ENCODE results near the gene HYOU1. TPM values are rescaled to one million over a fixed set of nuclear protein-coding genes. Genes with fewer than 3 reads are reported as not detected.

The HYOU1 gene
- total RNA-seq, 1 experiment from 2014 or later: 268 TPM

DNA sequence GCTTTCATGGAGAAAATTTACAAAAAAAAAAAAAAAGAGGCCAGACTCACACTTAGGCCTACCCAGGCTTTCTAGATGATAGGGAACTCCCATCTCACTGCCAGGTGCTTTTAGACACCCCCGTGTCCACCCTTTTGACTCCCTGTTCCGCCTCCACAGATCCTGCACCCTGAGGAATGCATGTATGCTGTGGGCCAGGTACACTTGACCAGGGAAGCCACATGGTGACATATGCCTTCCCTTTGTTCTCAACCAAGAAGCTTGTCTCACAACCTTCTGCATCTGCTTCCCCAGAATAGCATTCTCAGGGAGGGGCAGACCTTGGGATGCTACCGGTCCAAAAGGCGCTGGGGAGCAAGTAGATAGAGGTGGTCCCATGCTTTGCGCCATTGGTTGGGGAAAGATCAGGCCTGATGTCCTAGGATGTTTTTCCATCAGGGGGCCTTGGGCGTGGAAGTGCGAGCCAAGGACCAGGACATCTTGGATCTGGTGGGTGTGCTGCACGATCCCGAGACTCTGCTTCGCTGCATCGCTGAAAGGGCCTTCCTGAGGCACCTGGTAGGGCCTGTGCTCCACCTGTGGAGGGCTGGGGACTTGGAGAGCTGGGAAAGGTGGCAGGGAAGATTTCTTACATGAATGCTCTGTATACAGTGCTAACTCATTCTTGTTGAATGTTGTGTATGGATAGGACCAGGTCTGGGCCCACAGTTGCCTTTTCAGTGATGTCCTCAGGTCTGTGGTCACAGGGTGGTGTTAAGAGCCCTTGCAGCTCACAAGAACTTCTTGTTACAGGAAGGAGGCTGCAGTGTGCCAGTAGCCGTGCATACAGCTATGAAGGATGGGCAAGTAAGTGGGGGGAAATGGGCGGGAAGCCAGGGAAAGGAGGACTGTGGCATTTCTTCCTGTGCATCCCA, 35.2 kb upstream of the HYOU1 start:
- CTCF ChIA-PET: no interaction called here
- in situ Hi-C loops (cut with HindIII; ENCODE audit: low pct_unique_long_range_greater_than_20kb, low sequenced_read_pairs): no loop called here
- intact Hi-C loops (cut with micrococcal nuclease; ENCODE audit: unreplicated experiment): no loop called here

DNA sequence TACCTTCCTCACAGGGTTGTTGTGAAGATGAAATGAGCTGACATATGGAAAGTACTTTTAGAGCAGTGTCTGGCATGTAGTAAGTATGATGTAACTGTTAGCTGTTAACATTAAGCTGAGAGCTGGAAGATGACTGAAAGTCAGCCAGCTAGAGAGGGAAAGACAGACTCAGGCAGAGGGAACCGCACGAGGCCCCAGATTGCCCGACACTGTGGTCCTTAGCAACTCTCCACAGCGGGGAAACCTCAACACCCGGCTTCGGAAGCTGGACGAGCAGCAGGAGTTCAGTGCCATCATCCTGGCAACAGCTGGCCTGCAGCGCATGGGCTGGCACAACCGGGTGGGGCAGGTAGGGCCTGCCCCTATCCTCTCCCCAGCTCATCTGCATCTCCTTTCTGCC, 34.2 kb upstream of the HYOU1 start:
- Histone ChIP-seq H3K27me3 (ENCODE audit: control insufficient read depth, insufficient read depth, low read length) (no peaks in the 10 kb centered on the region), H3K4me1 (ENCODE audit: control insufficient read depth, insufficient read depth, low read length) (peaks cover 18% of the 10 kb centered on the region), H3K36me3 (ENCODE audit: control insufficient read depth, insufficient read depth, low read length) (peaks cover 6% of the 10 kb centered on the region), H3K9me3 (ENCODE audit: control insufficient read depth, insufficient read depth, low read depth, low read length) (no peaks in the 10 kb centered on the region), H3K4me3 (ENCODE audit: low read depth in 2 of 2, low read length in 2 of 2) (no peak overlapping the region), H3K27ac (ENCODE audit: low read length) (no peak overlapping the region)
- ChIA-PET POLR2A (interaction anchor here (0.9 kb wide), 1 partner anchor 11 kb away, joined by 3 read pairs; the partner anchor contains the start of gene DPAGT1), CTCF (interaction anchor here (0.6 kb wide), 1 partner anchor 249 kb away, joined by 3 read pairs; no protein-coding TSS in a partner anchor)
- BruUV-seq (replicated peaks): no TSS peak
- ATAC-seq (no peak), DNase-seq (ENCODE audit: low read depth, low spot score) (no peak)
- intact Hi-C loops (cut with micrococcal nuclease; ENCODE audit: unreplicated experiment) (no loop called here), in situ Hi-C loops (cut with HindIII; ENCODE audit: low pct_unique_long_range_greater_than_20kb, low sequenced_read_pairs) (no loop called here)
- no peak for TF ChIP-seq SIN3A (IDR thresholded peaks at IDR 0.05; ENCODE audit: borderline replicate concordance, insufficient read depth, low read depth, low read length)
- TF ChIP-seq, protein P1, sequence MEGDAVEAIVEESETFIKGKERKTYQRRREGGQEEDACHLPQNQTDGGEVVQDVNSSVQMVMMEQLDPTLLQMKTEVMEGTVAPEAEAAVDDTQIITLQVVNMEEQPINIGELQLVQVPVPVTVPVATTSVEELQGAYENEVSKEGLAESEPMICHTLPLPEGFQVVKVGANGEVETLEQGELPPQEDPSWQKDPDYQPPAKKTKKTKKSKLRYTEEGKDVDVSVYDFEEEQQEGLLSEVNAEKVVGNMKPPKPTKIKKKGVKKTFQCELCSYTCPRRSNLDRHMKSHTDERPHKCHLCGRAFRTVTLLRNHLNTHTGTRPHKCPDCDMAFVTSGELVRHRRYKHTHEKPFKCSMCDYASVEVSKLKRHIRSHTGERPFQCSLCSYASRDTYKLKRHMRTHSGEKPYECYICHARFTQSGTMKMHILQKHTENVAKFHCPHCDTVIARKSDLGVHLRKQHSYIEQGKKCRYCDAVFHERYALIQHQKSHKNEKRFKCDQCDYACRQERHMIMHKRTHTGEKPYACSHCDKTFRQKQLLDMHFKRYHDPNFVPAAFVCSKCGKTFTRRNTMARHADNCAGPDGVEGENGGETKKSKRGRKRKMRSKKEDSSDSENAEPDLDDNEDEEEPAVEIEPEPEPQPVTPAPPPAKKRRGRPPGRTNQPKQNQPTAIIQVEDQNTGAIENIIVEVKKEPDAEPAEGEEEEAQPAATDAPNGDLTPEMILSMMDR (IDR thresholded peaks at IDR 0.05): no peak
- TF ChIP-seq POLR2AphosphoS5 (IDR thresholded peaks at IDR 0.05; ENCODE audit: low read depth, low read length): no peak
- TF ChIP-seq, protein P2, sequence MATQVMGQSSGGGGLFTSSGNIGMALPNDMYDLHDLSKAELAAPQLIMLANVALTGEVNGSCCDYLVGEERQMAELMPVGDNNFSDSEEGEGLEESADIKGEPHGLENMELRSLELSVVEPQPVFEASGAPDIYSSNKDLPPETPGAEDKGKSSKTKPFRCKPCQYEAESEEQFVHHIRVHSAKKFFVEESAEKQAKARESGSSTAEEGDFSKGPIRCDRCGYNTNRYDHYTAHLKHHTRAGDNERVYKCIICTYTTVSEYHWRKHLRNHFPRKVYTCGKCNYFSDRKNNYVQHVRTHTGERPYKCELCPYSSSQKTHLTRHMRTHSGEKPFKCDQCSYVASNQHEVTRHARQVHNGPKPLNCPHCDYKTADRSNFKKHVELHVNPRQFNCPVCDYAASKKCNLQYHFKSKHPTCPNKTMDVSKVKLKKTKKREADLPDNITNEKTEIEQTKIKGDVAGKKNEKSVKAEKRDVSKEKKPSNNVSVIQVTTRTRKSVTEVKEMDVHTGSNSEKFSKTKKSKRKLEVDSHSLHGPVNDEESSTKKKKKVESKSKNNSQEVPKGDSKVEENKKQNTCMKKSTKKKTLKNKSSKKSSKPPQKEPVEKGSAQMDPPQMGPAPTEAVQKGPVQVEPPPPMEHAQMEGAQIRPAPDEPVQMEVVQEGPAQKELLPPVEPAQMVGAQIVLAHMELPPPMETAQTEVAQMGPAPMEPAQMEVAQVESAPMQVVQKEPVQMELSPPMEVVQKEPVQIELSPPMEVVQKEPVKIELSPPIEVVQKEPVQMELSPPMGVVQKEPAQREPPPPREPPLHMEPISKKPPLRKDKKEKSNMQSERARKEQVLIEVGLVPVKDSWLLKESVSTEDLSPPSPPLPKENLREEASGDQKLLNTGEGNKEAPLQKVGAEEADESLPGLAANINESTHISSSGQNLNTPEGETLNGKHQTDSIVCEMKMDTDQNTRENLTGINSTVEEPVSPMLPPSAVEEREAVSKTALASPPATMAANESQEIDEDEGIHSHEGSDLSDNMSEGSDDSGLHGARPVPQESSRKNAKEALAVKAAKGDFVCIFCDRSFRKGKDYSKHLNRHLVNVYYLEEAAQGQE (IDR thresholded peaks at IDR 0.05; ENCODE audit: insufficient read depth in 1 of 2, low read depth in 2 of 2, low read length in 1 of 2): no peak
- TF ChIP-seq TCF7L2 (IDR thresholded peaks at IDR 0.05; ENCODE audit: low read depth, low read length): no peak

More for the DNA sequence above, 35.2 kb upstream of the HYOU1 start:
- Histone ChIP-seq H3K36me3 (ENCODE audit: control insufficient read depth, insufficient read depth, low read length) (peaks cover 6% of the 10 kb centered on the region), H3K4me3 (ENCODE audit: low read depth in 2 of 2, low read length in 2 of 2) (peak overlapping the region; percentile 81 to 94), H3K4me1 (ENCODE audit: control insufficient read depth, insufficient read depth, low read length) (peaks cover 18% of the 10 kb centered on the region), H3K9me3 (ENCODE audit: control insufficient read depth, insufficient read depth, low read depth, low read length) (no peaks in the 10 kb centered on the region), H3K27ac (ENCODE audit: low read length) (peak overlapping the region; percentile 84), H3K27me3 (ENCODE audit: control insufficient read depth, insufficient read depth, low read length) (no peaks in the 10 kb centered on the region)
- POLR2A ChIA-PET: interaction anchor here (0.6 kb wide), 2 partner anchors 10 to 15 kb away, joined by 4 to 5 read pairs; partner anchors contain the start of gene DPAGT1
- TF ChIP-seq TCF7L2 (IDR thresholded peaks at IDR 0.05; ENCODE audit: low read depth, low read length): no peak
- TF ChIP-seq, protein P1 (IDR thresholded peaks at IDR 0.05): no peak
- TF ChIP-seq, protein P2 (IDR thresholded peaks at IDR 0.05; ENCODE audit: insufficient read depth in 1 of 2, low read depth in 2 of 2, low read length in 1 of 2): no peak
- TF ChIP-seq POLR2AphosphoS5 (IDR thresholded peaks at IDR 0.05; ENCODE audit: low read depth, low read length): no peak; the same call in 1 of the 2 replicates
- no peak for TF ChIP-seq SIN3A (IDR thresholded peaks at IDR 0.05; ENCODE audit: borderline replicate concordance, insufficient read depth, low read depth, low read length)
- DNase-seq (ENCODE audit: low read depth, low spot score): no peak
- BruUV-seq (replicated peaks): no TSS peak
- no peak for ATAC-seq
